Liver (tissue), 3 donors: ENCODE measurements around the gene DCAF8L2.

Experiments used
- RAD21 ChIP-seq, 2 donors: IDR thresholded peaks; 2 replicates each; pipeline ENCODE4 v1.6.1; 2016; ENCODE audit warnings: antibody characterized with exemption in 2 of 2, mild to moderate bottlenecking in 2 of 2
- SP1 ChIP-seq: IDR thresholded peaks from 2 replicates; pipeline ENCODE4 v1.6.1; 2018; ENCODE audit warnings: antibody characterized with exemption, mild to moderate bottlenecking
- TAF1 ChIP-seq: conservative IDR thresholded peaks from 2 replicates; pipeline ENCODE4 v1.6.1; 2016; ENCODE audit warnings: antibody characterized with exemption, mild to moderate bottlenecking
- TF ChIP-seq, protein P1 (sequence below): fragments of 150-350 bp; IDR thresholded peaks from 2 replicates; pipeline ENCODE4 v1.5.1; 2017; ENCODE audit warnings: improper control_type of control experiment, low read depth, low read length; ENCODE audit not compliant: missing input control
- TF ChIP-seq, protein P2 (sequence below): IDR thresholded peaks from 2 replicates; pipeline ENCODE4 v1.6.1; 2016; ENCODE audit warnings: antibody characterized with exemption, mild to moderate bottlenecking
- donor health status: healthy.
- donor health status: healthy.

DNA sequence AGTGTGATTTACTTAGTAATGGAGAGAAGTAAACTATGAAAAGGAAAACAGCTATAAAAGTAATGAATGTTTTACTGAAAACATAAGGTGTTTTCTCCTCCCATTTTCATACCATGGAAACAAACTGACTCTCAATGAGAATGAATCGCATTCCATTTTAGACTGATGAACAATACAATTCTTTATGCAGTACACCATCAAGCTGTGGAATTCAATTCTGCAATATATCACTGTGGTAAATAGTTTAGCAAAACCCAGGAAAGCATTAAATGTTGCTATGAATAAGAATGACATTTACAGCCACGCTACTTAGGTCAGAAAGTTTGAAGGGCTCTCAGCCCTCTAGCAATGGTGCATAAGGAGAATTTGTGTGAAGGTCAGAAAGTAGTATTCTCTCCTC lies 7.4 kb downstream of the DCAF8L2 start:
- TF ChIP-seq, protein P1, sequence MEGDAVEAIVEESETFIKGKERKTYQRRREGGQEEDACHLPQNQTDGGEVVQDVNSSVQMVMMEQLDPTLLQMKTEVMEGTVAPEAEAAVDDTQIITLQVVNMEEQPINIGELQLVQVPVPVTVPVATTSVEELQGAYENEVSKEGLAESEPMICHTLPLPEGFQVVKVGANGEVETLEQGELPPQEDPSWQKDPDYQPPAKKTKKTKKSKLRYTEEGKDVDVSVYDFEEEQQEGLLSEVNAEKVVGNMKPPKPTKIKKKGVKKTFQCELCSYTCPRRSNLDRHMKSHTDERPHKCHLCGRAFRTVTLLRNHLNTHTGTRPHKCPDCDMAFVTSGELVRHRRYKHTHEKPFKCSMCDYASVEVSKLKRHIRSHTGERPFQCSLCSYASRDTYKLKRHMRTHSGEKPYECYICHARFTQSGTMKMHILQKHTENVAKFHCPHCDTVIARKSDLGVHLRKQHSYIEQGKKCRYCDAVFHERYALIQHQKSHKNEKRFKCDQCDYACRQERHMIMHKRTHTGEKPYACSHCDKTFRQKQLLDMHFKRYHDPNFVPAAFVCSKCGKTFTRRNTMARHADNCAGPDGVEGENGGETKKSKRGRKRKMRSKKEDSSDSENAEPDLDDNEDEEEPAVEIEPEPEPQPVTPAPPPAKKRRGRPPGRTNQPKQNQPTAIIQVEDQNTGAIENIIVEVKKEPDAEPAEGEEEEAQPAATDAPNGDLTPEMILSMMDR: no peak
- TF ChIP-seq RAD21 (IDR thresholded peaks at IDR 0.05): no peak
- TF ChIP-seq, protein P2, sequence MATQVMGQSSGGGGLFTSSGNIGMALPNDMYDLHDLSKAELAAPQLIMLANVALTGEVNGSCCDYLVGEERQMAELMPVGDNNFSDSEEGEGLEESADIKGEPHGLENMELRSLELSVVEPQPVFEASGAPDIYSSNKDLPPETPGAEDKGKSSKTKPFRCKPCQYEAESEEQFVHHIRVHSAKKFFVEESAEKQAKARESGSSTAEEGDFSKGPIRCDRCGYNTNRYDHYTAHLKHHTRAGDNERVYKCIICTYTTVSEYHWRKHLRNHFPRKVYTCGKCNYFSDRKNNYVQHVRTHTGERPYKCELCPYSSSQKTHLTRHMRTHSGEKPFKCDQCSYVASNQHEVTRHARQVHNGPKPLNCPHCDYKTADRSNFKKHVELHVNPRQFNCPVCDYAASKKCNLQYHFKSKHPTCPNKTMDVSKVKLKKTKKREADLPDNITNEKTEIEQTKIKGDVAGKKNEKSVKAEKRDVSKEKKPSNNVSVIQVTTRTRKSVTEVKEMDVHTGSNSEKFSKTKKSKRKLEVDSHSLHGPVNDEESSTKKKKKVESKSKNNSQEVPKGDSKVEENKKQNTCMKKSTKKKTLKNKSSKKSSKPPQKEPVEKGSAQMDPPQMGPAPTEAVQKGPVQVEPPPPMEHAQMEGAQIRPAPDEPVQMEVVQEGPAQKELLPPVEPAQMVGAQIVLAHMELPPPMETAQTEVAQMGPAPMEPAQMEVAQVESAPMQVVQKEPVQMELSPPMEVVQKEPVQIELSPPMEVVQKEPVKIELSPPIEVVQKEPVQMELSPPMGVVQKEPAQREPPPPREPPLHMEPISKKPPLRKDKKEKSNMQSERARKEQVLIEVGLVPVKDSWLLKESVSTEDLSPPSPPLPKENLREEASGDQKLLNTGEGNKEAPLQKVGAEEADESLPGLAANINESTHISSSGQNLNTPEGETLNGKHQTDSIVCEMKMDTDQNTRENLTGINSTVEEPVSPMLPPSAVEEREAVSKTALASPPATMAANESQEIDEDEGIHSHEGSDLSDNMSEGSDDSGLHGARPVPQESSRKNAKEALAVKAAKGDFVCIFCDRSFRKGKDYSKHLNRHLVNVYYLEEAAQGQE: no peak
- TF ChIP-seq SP1: no peak
- no peak for TF ChIP-seq TAF1
